KOPT-K1 (cell line): ENCODE data around the gene SHC1.

ENCODE experiments used
- H3K27ac ChIP-seq: fragments of 200-600 bp; sonication (generic); 2 replicates; pipeline ENCODE4 v1.5.1; 2016; ENCODE audit warnings: antibody characterized with exemption, mild to moderate bottlenecking, low read depth, low read length; ENCODE audit not compliant: poor library complexity, severe bottlenecking
- H3K36me3 ChIP-seq: fragments of 200-600 bp; sonication (generic); 2 replicates; pipeline ENCODE4 v1.5.1; 2017; ENCODE audit warnings: antibody characterized with exemption, mild to moderate bottlenecking, low read length, moderate library complexity; ENCODE audit not compliant: insufficient read depth
- H3K9me3 ChIP-seq: fragments of 200-600 bp; sonication (generic); 2 replicates; pipeline ENCODE4 v1.5.1; 2017; ENCODE audit warnings: antibody characterized with exemption, low read length, mild to moderate bottlenecking; ENCODE audit not compliant: insufficient read depth, poor library complexity, severe bottlenecking

Gene SHC1

GRCh38 chr1:154961207-154962155 lies 9.1 kb downstream of the SHC1 start, which contains the start of gene PYGO2:
Gene PYGO2 (minus strand): TSS chr1:154961782. CDS start chr1:154961576, 206 bp downstream.
- peaks cover 61% of the 10 kb centered on the region for H3K36me3 ChIP-seq
- no peaks in the 10 kb centered on the region for H3K9me3 ChIP-seq
- H3K27ac ChIP-seq, result peak within 1 kb of the TSS; percentile 97

DNA sequence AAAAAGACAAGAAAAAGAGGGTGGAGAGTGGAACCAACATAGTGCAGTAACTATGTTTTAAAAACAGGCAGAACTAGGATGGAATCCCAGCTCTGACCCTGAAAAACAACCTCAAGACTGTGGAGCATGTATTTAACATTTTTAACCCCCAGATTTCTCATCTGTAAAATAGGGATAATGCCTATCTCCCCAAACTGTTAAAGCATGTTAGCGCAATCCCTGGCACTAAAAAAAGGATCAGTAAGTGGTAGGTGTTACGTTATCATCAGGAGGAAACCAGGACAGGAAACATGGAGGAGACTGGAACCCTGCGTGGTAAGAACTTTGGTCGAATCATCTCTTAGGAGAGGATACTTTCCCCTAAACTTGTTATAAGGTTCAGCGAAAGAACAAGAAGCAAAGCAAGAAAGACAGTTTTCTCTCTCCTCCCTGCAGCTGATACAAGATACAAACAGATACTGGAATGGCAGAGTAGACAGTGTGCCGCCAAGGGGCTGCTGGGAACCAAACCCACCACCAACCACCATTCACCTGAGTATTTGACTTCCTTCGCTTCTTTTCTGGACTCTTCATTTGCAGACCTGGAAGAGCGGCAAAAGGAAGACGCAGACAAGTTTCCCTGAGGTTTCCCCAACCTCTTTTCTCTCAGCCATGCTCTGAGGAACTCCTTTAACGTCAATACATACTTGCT lies 10.0 kb downstream of the SHC1 start:
- peaks cover 52% of the 10 kb centered on the region for H3K36me3 ChIP-seq
- peak overlapping the region; percentile 97 for H3K27ac ChIP-seq
- H3K9me3 ChIP-seq, result no peaks in the 10 kb centered on the region

- Histone ChIP-seq H3K36me3 (peaks cover 40% of the 10 kb centered on the region), H3K27ac (no peak overlapping the region), H3K9me3 (no peaks in the 10 kb centered on the region)
Measured at GRCh38 chr1:154959426-154959780, 11.1 kb downstream of the SHC1 start.

DNA sequence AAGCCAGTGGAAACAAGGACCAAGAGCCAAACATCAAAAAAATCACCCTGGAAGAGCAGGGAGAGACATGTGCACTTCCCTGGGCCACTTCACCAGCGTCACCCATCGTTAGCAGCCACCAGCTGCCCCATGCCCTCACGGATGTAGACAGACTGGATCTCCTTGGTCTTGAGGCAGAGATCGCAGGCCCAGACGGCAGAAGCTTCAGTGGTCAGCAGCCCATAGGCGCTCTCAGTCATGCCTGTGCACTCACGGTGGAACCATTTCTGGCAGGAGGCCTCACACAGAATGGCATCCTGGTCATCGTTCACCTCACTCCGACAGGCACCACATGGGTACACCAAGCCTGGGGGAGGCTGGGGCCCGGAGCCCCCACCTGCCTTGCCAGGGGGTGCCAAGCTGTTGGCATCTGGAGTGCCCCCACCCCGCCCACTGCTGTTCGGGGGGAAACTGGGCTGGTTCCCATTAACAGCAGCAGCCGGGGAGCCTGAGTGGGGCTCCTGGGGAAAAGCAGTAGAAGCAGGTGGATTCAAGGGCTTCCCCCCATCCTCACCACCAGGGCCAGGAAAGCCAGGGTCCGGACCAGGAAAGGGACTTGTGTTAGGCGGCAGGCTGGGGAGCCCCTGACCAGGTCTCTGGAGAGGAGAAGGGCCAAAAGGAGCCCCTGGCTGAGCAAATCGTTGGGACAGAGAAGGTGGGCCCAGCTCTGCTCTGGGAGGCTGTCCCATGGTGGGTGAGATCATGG lies 11.7 kb downstream of the SHC1 start:
- no peaks in the 10 kb centered on the region for H3K9me3 ChIP-seq
- H3K27ac ChIP-seq, result no peak overlapping the region
- peaks cover 35% of the 10 kb centered on the region for H3K36me3 ChIP-seq

- H3K36me3 ChIP-seq, result peaks cover 27% of the 10 kb centered on the region
- no peak overlapping the region for H3K27ac ChIP-seq
- H3K9me3 ChIP-seq, result no peaks in the 10 kb centered on the region
Measured at GRCh38 chr1:154958036-154958435, 12.5 kb downstream of the SHC1 start.

DNA sequence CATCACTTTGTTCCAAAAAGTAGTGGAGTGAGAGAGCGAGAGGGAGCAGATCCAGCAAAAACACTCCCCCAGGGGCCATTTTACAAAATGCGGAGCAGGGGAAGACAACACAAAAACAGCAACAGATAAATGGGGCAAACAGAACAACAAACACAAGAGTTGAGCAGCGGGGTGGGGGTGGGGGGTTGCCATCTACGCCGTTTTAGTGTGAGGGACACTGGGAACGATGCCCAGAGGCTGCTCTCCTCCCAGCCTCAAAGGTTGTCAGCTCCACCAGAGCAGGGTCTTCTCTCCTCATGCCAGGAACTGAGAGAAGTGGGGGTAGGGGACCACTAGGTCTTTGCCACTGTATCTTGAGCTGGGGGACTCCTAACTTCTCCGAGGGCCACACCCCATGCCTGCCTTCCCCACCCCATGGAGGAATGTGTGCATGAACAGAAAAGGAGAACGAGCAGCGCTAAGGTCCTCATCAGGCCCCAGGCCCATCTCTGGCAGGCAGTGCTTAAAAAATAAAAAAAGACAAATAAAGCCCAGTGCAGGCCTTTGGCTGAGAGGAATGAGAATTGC lies 13.4 kb downstream of the SHC1 start:
- Histone ChIP-seq H3K27ac (peak overlapping the region; percentile 94), H3K36me3 (peaks cover 23% of the 10 kb centered on the region), H3K9me3 (no peaks in the 10 kb centered on the region)

DNA sequence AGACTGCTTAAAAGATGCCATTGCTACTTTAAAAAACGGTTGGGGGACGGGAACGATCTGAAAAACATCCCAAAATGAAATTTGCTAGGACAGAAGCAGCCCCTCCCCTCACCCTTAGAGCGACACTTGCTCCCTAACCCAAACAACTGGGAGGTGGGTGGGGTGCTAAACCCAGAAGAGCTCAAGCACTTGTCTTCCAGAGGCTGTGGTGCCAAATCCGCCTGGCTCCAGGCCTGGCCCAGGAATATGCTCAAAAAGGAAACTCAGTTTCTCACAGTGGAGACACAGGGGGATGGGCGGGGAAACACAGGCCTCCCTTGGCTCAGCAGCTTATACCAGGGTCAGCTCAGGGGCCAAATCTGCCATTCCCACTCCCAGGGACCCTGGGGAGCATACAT lies 14.0 kb downstream of the SHC1 start:
- H3K36me3 ChIP-seq, result peaks cover 23% of the 10 kb centered on the region
- no peaks in the 10 kb centered on the region for H3K9me3 ChIP-seq
- peak overlapping the region; percentile 94 for H3K27ac ChIP-seq

DNA sequence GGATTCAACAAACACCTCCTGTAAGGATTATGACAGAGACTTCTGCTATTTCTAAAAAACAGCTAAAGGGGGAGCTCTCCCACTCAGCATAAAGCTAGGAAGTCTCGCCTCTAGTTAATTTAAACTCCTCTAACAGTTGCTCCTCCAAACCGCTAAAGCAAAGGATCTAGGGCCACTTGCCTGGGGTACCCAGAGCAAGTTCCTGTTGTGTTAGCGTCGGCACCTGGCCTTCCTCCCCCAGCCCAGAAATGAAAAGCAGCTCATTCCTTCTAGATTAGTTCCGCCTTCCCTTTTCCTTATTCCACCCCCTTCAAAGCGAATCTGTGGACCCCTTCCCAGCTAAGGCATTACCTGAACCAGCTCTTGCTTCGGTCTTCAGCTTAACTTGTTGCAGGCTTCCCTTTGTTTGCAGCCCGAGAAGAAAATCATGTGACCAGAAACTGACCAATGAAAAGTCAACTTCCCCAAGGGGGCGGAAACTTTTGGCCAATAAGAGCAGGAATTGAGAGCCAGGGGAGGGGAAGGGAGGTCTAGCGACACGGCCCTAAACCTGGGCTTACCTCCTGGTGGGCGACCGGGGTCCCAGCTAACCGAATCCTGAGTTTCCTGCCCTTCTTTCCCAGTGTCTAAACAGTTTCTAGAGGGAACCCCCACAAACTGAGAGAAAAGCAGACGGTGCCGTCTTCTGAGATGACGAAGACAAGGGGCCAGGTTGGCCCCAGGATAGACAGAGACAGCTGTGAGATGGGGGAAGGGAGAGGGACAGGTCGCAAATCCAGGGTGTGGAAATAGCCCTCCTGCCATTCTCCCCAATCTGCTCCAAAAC lies 14.6 kb downstream of the SHC1 start, which contains the start of gene PBXIP1:
TSS of gene PBXIP1 (minus strand) at position 382 of the 826 bp plus-strand sequence. CDS start 2,378 bp downstream, outside the sequence.
- H3K27ac ChIP-seq, result peak within 1 kb of the TSS; percentile 94
- H3K36me3 ChIP-seq, result peaks cover 26% of the 10 kb centered on the region
- no peaks in the 10 kb centered on the region for H3K9me3 ChIP-seq

DNA sequence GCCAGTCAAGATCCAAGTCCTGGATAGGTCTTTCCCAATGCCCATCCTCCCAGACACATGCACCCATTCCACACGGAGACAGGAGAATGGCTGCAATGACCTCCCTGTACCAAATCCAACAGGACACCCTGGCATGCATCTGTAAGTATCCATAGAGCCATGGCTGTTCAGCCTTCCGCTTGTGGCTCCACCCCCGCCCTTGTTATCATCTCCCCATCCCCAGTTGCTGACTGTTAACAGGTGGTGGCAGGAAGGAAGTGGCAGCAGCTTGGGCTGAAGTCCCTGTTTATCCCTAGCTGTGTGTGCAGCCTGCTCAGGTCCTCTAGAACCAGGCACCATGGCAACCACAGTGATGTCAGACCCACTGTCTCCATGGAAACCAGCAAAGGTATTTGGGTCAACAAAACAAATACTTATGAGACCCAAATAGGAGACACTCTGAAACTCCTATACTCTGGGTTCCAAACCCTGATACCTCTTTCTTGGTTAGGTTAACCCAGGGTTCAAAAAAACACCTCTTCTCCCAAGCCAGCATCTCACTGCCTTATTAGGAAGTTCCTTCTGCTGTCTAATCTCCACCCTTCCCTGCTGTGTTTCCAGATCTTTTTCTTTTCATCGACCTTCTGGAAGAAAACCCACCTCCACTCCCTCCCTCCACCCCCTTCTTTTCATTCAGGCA lies 15.4 kb downstream of the SHC1 start:
- peak overlapping the region; percentile 94 for H3K27ac ChIP-seq
- H3K9me3 ChIP-seq, result no peaks in the 10 kb centered on the region
- peaks cover 32% of the 10 kb centered on the region for H3K36me3 ChIP-seq

- Histone ChIP-seq H3K27ac (peak overlapping the region; percentile 94), H3K36me3 (peaks cover 29% of the 10 kb centered on the region), H3K9me3 (no peaks in the 10 kb centered on the region)
Measured at GRCh38 chr1:154954541-154954940, 16.0 kb downstream of the SHC1 start.

- Histone ChIP-seq H3K9me3 (no peaks in the 10 kb centered on the region), H3K27ac (peak overlapping the region; percentile 94)
Measured at GRCh38 chr1:154953611-154954038, 16.9 kb downstream of the SHC1 start.

DNA sequence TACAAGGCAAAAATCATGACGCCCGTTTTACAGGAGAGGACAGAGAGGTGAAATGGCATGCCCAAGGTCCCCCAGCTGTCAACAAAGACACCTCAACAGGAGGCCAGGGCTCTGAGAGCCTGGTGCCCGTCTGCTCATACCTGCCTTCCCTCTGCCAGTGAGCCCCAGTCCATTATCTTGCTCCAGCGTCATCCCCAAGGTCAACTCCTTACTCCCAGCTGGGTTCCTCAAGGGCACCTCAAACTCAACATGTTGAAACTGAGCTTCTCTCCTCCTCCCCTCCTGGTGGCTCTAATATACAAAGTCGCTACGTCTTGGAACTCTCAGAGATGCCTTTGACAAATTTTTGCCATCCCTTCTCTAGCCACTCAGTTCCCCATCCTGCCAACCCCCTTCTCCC lies 17.9 kb downstream of the SHC1 start:
- Histone ChIP-seq H3K9me3 (no peaks in the 10 kb centered on the region), H3K27ac (peak overlapping the region; percentile 94), H3K36me3 (peaks cover 22% of the 10 kb centered on the region)

More at GRCh38 chr1:154953611-154954038, 16.9 kb downstream of the SHC1 start:
- H3K36me3 ChIP-seq, result peaks cover 22% of the 10 kb centered on the region

DNA sequence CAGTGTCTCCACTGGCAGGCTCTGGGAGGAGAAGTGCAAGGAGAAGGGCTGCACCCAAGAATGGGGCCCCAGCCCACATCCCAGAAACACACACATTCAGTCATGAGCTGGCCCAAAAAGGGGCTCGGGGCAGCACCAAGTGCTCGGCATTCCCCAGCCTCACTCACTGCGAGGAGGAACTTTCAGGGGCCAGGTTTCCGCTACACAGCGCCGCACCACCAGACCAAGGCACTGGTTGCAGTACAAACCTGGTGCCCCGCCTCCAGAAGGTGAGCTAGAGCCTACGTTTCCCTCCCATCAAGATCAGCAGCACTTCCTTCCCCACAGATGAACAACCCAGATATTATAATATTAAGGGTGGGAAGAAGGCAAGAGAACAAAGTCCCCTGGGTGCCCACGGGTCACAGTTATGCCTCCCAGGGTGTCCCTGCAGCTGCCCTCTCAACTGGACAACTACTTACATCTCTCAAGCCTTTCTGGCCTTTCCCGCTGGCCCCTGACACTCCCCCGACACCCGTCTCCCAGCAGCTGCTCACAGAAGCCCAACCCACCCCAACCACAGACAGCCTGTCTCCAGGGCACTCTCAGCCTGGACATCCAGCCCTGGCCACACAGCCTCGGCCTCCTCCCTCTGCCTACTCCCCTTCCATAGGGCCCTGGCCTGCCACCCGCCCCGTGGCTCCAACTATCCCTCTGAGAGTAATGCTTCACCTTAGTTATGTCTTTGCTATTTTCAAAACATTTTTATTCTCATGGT lies 18.5 kb downstream of the SHC1 start:
- peak overlapping the region; percentile 94 for H3K27ac ChIP-seq
- H3K36me3 ChIP-seq, result peaks cover 24% of the 10 kb centered on the region

More for the DNA sequence above, 18.5 kb downstream of the SHC1 start:
- H3K9me3 ChIP-seq, result no peaks in the 10 kb centered on the region
